Endothelial cell of umbilical vein (primary cell): ENCODE measurements around the gene RRP36. TPM values are rescaled to one million over a fixed set of nuclear protein-coding genes. Genes with fewer than 3 reads are reported as not detected.

Experiments used
- BruUV-seq: library from RNA; stranded (reverse); fragments of 400-500 nt; replicated peaks from 2 replicates; lab custom pipeline; 2021; lab: Mats Ljungman, UMichigan
- CTCF ChIA-PET: fragments of 300-600, 350-600 bp; sonication (Branson Sonifier 250); formaldehyde crosslinking; loops from one replicate; lab custom pipeline; 2021; ENCODE audit warnings: antibody characterized with exemption, inconsistent platforms; lab: Charles Lee
- POLR2A ChIA-PET: fragments of 300-600, 350-600 bp; sonication (Branson Sonifier 250); formaldehyde crosslinking; loops from one replicate; lab custom pipeline; 2021; ENCODE audit warnings: antibody characterized with exemption, inconsistent platforms; lab: Charles Lee
- DNase-seq: peaks from one replicate; pipeline ENCODE4 v3.0.0-alpha.2; 2011; ENCODE audit warnings: low read depth, low spot score
- FAIRE-seq: peaks from 2 replicates; lab custom pipeline; 2011; peaks lifted over from hg19 to GRCh38; lab: Jason Lieb, UNC
- H2AFZ ChIP-seq: 2 replicates; pipeline ENCODE4 v1.6.0; 2012; ENCODE audit warnings: low read depth, low read length, control low read depth, inconsistent platforms
- H3K27ac ChIP-seq: 2 replicates; pipeline ENCODE4 v1.5.1; 2011; ENCODE audit warnings: low read depth, mild to moderate bottlenecking, control low read depth, low read length, moderate library complexity; ENCODE audit not compliant: insufficient read depth
- H3K27me3 ChIP-seq, 2 experiments: 2 replicates each; pipeline versions ENCODE4 v1.6.0 to v1.6.1; 2011; ENCODE audit warnings: low read length in 2 of 2, mixed read lengths in 1 of 2; ENCODE audit not compliant: control insufficient read depth in 2 of 2, insufficient read depth in 2 of 2
- H3K36me3 ChIP-seq, 2 experiments: 2 replicates in 1 of 2; 3 replicates in 1 of 2; pipeline ENCODE4 v1.5.1; 2011; ENCODE audit warnings: low read length in 2 of 2, mild to moderate bottlenecking in 1 of 2, moderate library complexity in 1 of 2; ENCODE audit not compliant: control insufficient read depth in 2 of 2, insufficient read depth in 2 of 2; ENCODE audit errors: extremely low read depth in 1 of 2
- H3K4me1 ChIP-seq: 3 replicates; pipeline ENCODE4 v1.5.1; 2011; ENCODE audit warnings: mild to moderate bottlenecking, low read length; ENCODE audit not compliant: control insufficient read depth, insufficient read depth; ENCODE audit errors: extremely low read depth
- H3K4me2 ChIP-seq: 2 replicates; pipeline ENCODE4 v1.6.1; 2011; ENCODE audit warnings: low read length, control low read depth, mixed read lengths; ENCODE audit not compliant: insufficient read depth
- H3K4me3 ChIP-seq, 3 experiments: fragments of 200-600 bp in 1 of 3; sonication (generic), shearing (Covaris generic) in 1 of 3; replicated peaks in 1 of 3; 2 replicates each; pipeline ENCODE4 v1.5.1; 2011 to 2016; ENCODE audit warnings: control low read depth in 3 of 3, low read length in 3 of 3, mild to moderate bottlenecking in 2 of 3, inconsistent platforms in 1 of 3, low read depth in 1 of 3, moderate library complexity in 1 of 3; ENCODE audit not compliant: insufficient read depth in 1 of 3
- H3K79me2 ChIP-seq: 2 replicates; pipeline ENCODE4 v1.6.0; 2012; ENCODE audit warnings: low read length, inconsistent platforms; ENCODE audit not compliant: control insufficient read depth, insufficient read depth
- H3K9ac ChIP-seq: replicated peaks from 2 replicates; pipeline ENCODE3; 2011; ENCODE audit warnings: low read length, control low read depth; ENCODE audit not compliant: insufficient read depth; ENCODE audit errors: extremely low read depth
- H3K9me1 ChIP-seq: replicated peaks from 3 replicates; pipeline ENCODE4 v1.6.0; 2011; ENCODE audit warnings: mild to moderate bottlenecking, low read length; ENCODE audit not compliant: control insufficient read depth, insufficient read depth; ENCODE audit errors: extremely low read depth
- H3K9me3 ChIP-seq: replicated peaks from 2 replicates; pipeline ENCODE4 v1.5.1; 2012; ENCODE audit warnings: low read length, inconsistent platforms; ENCODE audit not compliant: control insufficient read depth, insufficient read depth
- H4K20me1 ChIP-seq: replicated peaks from 2 replicates; pipeline ENCODE3; 2011; ENCODE audit warnings: mild to moderate bottlenecking, low read length; ENCODE audit not compliant: control insufficient read depth, insufficient read depth; ENCODE audit errors: extremely low read depth
- EZH2 ChIP-seq: IDR thresholded peaks from 2 replicates; pipeline ENCODE4 v1.6.1; 2012; ENCODE audit warnings: borderline replicate concordance, low read depth, mild to moderate bottlenecking, moderate library complexity, low read length, inconsistent platforms; ENCODE audit not compliant: severe bottlenecking
- POLR2A ChIP-seq: IDR thresholded peaks from 2 replicates; pipeline ENCODE4 v1.6.1; 2012; ENCODE audit warnings: low read depth, mild to moderate bottlenecking, control low read depth, low read length
- POLR2AphosphoS5 ChIP-seq: IDR thresholded peaks from 2 replicates; pipeline ENCODE4 v1.6.1; 2012; ENCODE audit warnings: low read depth, mild to moderate bottlenecking, control low read depth, low read length, moderate library complexity; ENCODE audit not compliant: insufficient read depth
- dilution Hi-C: fragments of 300-500 bp; cut with MboI; formaldehyde crosslinking; loops from one replicate; pipeline ENCODE4 v1.15.0; 2019; ENCODE audit warnings: low sequenced_read_pairs; ENCODE audit not compliant: extremely low pct_ligation_motif_present
- intact Hi-C: fragments of 100-400 bp; cut with micrococcal nuclease; formaldehyde crosslinking; loops from one replicate; pipeline ENCODE4 v1.10.0; 2022
- polyA plus RNA-seq, 4 experiments: library from polyadenylated mRNA; depleted of rRNA in 3 of 4; stranded (reverse) in 3 of 4; unstranded in 1 of 4; fragments of >200 nt; gene quantifications; 2 replicates each; pipeline versions ENCODE4 v1.2.1 to v1.2.3, GENCODE V29; 2011 to 2012; ENCODE audit warnings: missing spikeins in 1 of 4
- total RNA-seq: library from RNA; stranded (reverse); gene quantifications from 2 replicates; pipeline ENCODE4 v1.2.3, GENCODE V29; 2021
- TF ChIP-seq, protein P1 (sequence below): IDR thresholded peaks from 2 replicates; pipeline ENCODE4 v1.6.1; 2011; ENCODE audit not compliant: insufficient read depth, insufficient read length
- TF ChIP-seq, protein P2 (sequence below), 2 donors: IDR thresholded peaks; 1 replicate in 1 of 2; 2 replicates in 1 of 2; pipeline ENCODE4 v1.5.1; 2011; ENCODE audit warnings: low read length in 2 of 2, mild to moderate bottlenecking in 2 of 2, moderate library complexity in 2 of 2, control low read depth in 1 of 2, inconsistent platforms in 1 of 2, low read depth in 1 of 2; ENCODE audit not compliant: insufficient read depth in 1 of 2; ENCODE audit errors: extremely low read depth in 1 of 2

Gene RRP36
- total and polyA plus RNA-seq, 2 donors (not counting 3 experiments of a cell fraction or from before 2014, with no cell fraction given), result 40.2 to 103 TPM

DNA sequence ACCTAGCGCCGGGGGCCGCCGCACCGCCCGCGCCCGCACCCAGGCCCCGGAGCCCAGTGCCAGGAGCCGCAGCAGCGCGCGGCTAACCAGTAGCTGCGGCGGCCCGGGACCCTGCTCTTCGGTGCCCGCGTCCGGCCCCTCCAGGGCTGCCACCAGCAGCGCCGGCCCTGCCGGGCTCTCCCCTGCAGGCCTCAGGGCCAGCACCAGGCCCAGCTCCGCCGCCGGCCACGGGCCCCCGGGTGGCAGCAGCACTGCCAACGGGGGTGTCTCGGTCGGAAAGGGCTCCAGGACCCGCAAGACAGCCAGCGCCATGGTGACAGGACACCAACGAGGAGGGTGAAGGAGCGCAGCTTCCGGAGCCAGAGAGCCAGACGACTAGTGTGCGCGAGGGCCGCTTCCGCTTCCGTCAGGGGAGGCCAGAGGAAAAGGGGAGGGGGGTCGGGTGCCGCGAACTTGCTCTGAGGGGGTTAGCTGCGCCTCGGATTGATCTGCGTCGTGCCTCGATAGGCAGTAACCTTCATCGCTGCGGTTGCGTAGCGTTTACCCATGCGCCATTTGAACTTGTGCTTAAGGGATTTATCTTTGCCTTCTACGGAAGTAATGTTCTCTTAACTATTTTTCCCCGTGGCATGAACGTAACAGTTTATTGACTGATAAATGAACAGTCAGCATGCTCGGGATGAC, 42.4 kb upstream of the RRP36 start, which contains the start of gene PEX6:
PEX6 (minus strand) TSS at position 343 of the 684 bp plus-strand sequence; CDS start at position 312, 31 bp downstream.
- no peaks in the 10 kb centered on the region for H4K20me1 ChIP-seq
- BruUV-seq, result no TSS peak
- no peaks in the 10 kb centered on the region for H3K9me3 ChIP-seq
- H3K9me1 ChIP-seq, result no peaks in the 10 kb centered on the region
- peak; percentile 94 for FAIRE-seq
- peak within 1 kb of the TSS; percentile 62 to 74 (median 72) for H3K4me3 ChIP-seq
- ChIA-PET POLR2A (interaction anchor here (1.4 kb wide), 1 partner anchor 35 kb away, joined by 6 read pairs; the partner anchor contains the start of genes KLHDC3 and MEA1), CTCF (interaction anchor here (0.8 to 2.0 kb wide), 7 partner anchors 12 to 165 kb away, joined by 3 to 12 read pairs (median 5); partner anchors contain the start of genes CNPY3, CUL7, KLC4 and KLHDC3)
- peak within 1 kb of the TSS; percentile 87 for H3K4me2 ChIP-seq
- H3K4me1 ChIP-seq, result peaks cover 28% of the 10 kb centered on the region
- DNase-seq, result peak; percentile 83
- no peaks in the 10 kb centered on the region for H3K27me3 ChIP-seq
- no peaks in the 10 kb centered on the region for H3K36me3 ChIP-seq
- peak within 1 kb of the TSS; percentile 58 for H3K27ac ChIP-seq
- peak within 1 kb of the TSS; percentile 93 for H2AFZ ChIP-seq
- intact Hi-C loops (loop anchor here (1.0 to 2.0 kb wide), 3 partner anchors 18 to 50 kb away; partner anchors contain the start of genes CNPY3, GNMT and KLHDC3), dilution Hi-C loops (no loop called here)
- peaks cover 12% of the 10 kb centered on the region for H3K79me2 ChIP-seq
- peak within 1 kb of the TSS; percentile 66 for H3K9ac ChIP-seq
- TF ChIP-seq, protein P1, sequence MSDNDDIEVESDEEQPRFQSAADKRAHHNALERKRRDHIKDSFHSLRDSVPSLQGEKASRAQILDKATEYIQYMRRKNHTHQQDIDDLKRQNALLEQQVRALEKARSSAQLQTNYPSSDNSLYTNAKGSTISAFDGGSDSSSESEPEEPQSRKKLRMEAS, result no peak
- TF ChIP-seq, protein P2, sequence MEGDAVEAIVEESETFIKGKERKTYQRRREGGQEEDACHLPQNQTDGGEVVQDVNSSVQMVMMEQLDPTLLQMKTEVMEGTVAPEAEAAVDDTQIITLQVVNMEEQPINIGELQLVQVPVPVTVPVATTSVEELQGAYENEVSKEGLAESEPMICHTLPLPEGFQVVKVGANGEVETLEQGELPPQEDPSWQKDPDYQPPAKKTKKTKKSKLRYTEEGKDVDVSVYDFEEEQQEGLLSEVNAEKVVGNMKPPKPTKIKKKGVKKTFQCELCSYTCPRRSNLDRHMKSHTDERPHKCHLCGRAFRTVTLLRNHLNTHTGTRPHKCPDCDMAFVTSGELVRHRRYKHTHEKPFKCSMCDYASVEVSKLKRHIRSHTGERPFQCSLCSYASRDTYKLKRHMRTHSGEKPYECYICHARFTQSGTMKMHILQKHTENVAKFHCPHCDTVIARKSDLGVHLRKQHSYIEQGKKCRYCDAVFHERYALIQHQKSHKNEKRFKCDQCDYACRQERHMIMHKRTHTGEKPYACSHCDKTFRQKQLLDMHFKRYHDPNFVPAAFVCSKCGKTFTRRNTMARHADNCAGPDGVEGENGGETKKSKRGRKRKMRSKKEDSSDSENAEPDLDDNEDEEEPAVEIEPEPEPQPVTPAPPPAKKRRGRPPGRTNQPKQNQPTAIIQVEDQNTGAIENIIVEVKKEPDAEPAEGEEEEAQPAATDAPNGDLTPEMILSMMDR (IDR thresholded peaks at IDR 0.05; ENCODE audit: extremely low read depth in 1 of 2, insufficient read depth in 1 of 2, low read depth in 1 of 2, low read length in 2 of 2), result no peak
- TF ChIP-seq POLR2AphosphoS5 (peak; percentile 90), EZH2 (no peak), POLR2A (peak; percentile 83)
